Measurements from ENCODE around the gene UBIAD1.

The UBIAD1 gene

DNA sequence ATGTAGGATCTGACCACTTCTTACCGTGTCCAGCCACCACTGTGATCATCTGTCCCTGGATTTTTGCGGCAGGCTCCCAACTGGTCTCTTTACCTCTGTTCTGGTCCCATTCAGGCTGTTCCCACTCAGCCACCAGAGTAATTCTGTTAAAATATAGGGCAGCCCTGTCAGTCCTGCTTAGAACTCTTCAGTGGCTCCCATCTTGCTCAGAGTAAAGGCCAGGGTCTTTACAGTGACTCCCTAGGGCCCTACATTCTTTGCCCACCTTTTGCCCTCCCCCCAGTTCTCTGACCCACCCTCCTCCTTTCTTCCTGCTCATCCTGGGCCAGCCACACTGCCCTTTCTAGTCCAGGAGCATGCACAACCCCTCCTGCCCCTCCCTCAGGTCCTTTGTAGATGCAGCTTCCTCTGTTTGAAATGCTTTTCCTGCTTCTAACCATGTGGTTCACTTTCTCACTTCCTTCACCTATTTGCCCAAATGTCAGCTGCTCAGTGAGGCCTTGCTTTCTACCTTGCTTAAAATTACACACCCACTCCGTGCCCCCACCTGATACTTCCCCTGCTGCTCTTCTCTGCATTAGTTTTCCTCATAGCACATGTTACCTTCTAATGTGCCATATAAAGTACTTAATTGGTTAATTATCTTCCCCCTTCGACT lies 7.8 kb downstream of the UBIAD1 start:
- no peak overlapping the region for H2AFZ ChIP-seq (ENCODE audit: low read depth, low read length, severe bottlenecking)
- peak overlapping the region; percentile 52 for H3K27ac ChIP-seq (ENCODE audit: low read depth, low read length)
- H3K9me2 ChIP-seq (replicated peaks; ENCODE audit: insufficient read depth, low read length): no peaks in the 10 kb centered on the region
- H3K36me3 ChIP-seq (ENCODE audit: low read length): peaks cover 3% of the 10 kb centered on the region; the same call in 1 of the 2 replicates
- no peaks in the 10 kb centered on the region for H3K27me3 ChIP-seq (ENCODE audit: low read length)
- H3F3A ChIP-seq (ENCODE audit: insufficient read depth): peaks cover 7% of the 10 kb centered on the region; the same call in 1 of the 2 replicates
- no peaks in the 10 kb centered on the region for H3K9me3 ChIP-seq (ENCODE audit: insufficient read depth, low read length)
- H3K4me3 ChIP-seq (ENCODE audit: insufficient read depth, low read length, poor library complexity, severe bottlenecking): no peak overlapping the region
- peak overlapping the region; percentile 36 for H3K4me2 ChIP-seq (ENCODE audit: low read depth, low read length, poor library complexity, severe bottlenecking)
- peaks cover 43% of the 10 kb centered on the region for H3K79me2 ChIP-seq (ENCODE audit: insufficient read depth, low read length)
- no peak for TF ChIP-seq EZH2phosphoT487 (conservative IDR thresholded peaks at IDR 0.05; ENCODE audit: low read length)
- no peak for TF ChIP-seq CTCF (IDR thresholded peaks at IDR 0.05; ENCODE audit: insufficient read depth, low read length, poor library complexity, severe bottlenecking)
- no peaks in the 10 kb centered on the region for H4K20me1 ChIP-seq (ENCODE audit: low read depth, low read length)
- H3K9ac ChIP-seq (ENCODE audit: low read length): peak overlapping the region; percentile 7; the same call in 1 of the 2 replicates

GRCh38 chr1:11281518-11282331 lies 8.7 kb downstream of the UBIAD1 start:
- TF ChIP-seq CTCF (IDR thresholded peaks at IDR 0.05; ENCODE audit: insufficient read depth, low read length, poor library complexity, severe bottlenecking): no peak
- no peak for TF ChIP-seq EZH2phosphoT487 (conservative IDR thresholded peaks at IDR 0.05; ENCODE audit: low read length)
- Histone ChIP-seq H3K79me2 (ENCODE audit: insufficient read depth, low read length) (peaks cover 35% of the 10 kb centered on the region), H3K36me3 (ENCODE audit: low read length) (peaks cover 3% of the 10 kb centered on the region; the same call in 1 of the 2 replicates), H3K27me3 (ENCODE audit: low read length) (no peaks in the 10 kb centered on the region), H3K9me2 (replicated peaks; ENCODE audit: insufficient read depth, low read length) (no peaks in the 10 kb centered on the region), H3K9ac (ENCODE audit: low read length) (peak overlapping the region; percentile 7; the same call in 1 of the 2 replicates), H3K9me3 (ENCODE audit: insufficient read depth, low read length) (no peaks in the 10 kb centered on the region), H3K27ac (ENCODE audit: low read depth, low read length) (peak overlapping the region; percentile 52), H3K4me2 (ENCODE audit: low read depth, low read length, poor library complexity, severe bottlenecking) (peak overlapping the region; percentile 36), H3K4me3 (ENCODE audit: insufficient read depth, low read length, poor library complexity, severe bottlenecking) (no peak overlapping the region), H4K20me1 (ENCODE audit: low read depth, low read length) (no peaks in the 10 kb centered on the region), H3F3A (ENCODE audit: insufficient read depth) (peaks cover 5% of the 10 kb centered on the region; the same call in 1 of the 2 replicates), H2AFZ (ENCODE audit: low read depth, low read length, severe bottlenecking) (no peak overlapping the region)

GRCh38 chr1:11283151-11283550 lies 10.2 kb downstream of the UBIAD1 start:
- Histone ChIP-seq H4K20me1 (ENCODE audit: low read depth, low read length) (no peaks in the 10 kb centered on the region), H3K9me3 (ENCODE audit: insufficient read depth, low read length) (no peaks in the 10 kb centered on the region), H3K4me2 (ENCODE audit: low read depth, low read length, poor library complexity, severe bottlenecking) (no peak overlapping the region), H3F3A (ENCODE audit: insufficient read depth) (peaks cover 5% of the 10 kb centered on the region; the same call in 1 of the 2 replicates), H3K27me3 (ENCODE audit: low read length) (no peaks in the 10 kb centered on the region), H3K9ac (ENCODE audit: low read length) (no peak overlapping the region), H2AFZ (ENCODE audit: low read depth, low read length, severe bottlenecking) (no peak overlapping the region), H3K79me2 (ENCODE audit: insufficient read depth, low read length) (peaks cover 36% of the 10 kb centered on the region), H3K36me3 (ENCODE audit: low read length) (peaks cover 3% of the 10 kb centered on the region; the same call in 1 of the 2 replicates), H3K9me2 (replicated peaks; ENCODE audit: insufficient read depth, low read length) (no peaks in the 10 kb centered on the region), H3K27ac (ENCODE audit: low read depth, low read length) (no peak overlapping the region), H3K4me3 (ENCODE audit: insufficient read depth, low read length, poor library complexity, severe bottlenecking) (no peak overlapping the region)
- TF ChIP-seq EZH2phosphoT487 (conservative IDR thresholded peaks at IDR 0.05; ENCODE audit: low read length) (no peak), CTCF (IDR thresholded peaks at IDR 0.05; ENCODE audit: insufficient read depth, low read length, poor library complexity, severe bottlenecking) (no peak)

Data from SU-DHL-6 (cell line).